Measurements from ENCODE around the gene KRT85.

DNA sequence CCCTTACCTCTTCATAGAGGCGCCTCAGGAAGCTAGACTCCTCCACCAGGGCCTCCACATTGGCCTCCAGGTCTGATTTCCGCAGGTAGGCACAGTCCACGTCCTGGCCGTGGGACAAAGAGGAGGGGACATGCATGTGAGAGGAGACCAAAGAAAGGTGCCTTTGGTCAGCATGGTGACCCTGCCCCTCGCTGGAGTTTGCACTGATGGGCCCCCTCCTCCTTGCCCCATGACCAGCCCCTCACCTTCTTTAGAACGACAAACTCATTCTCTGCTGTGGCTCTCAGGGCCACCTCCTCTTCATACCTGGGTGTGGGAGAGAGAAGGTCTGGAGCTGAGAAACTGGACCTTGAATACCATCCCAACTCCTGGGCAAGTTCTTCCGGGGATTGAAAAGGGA, 3.2 kb downstream of the KRT85 start:
- no peak for TF ChIP-seq FOXA3 (CRISPR knock-in tag; IDR thresholded peaks at IDR 0.05)
- TF ChIP-seq ZNF274 (CRISPR knock-in tag; IDR thresholded peaks at IDR 0.05) = no peak
- TF ChIP-seq, protein P1, sequence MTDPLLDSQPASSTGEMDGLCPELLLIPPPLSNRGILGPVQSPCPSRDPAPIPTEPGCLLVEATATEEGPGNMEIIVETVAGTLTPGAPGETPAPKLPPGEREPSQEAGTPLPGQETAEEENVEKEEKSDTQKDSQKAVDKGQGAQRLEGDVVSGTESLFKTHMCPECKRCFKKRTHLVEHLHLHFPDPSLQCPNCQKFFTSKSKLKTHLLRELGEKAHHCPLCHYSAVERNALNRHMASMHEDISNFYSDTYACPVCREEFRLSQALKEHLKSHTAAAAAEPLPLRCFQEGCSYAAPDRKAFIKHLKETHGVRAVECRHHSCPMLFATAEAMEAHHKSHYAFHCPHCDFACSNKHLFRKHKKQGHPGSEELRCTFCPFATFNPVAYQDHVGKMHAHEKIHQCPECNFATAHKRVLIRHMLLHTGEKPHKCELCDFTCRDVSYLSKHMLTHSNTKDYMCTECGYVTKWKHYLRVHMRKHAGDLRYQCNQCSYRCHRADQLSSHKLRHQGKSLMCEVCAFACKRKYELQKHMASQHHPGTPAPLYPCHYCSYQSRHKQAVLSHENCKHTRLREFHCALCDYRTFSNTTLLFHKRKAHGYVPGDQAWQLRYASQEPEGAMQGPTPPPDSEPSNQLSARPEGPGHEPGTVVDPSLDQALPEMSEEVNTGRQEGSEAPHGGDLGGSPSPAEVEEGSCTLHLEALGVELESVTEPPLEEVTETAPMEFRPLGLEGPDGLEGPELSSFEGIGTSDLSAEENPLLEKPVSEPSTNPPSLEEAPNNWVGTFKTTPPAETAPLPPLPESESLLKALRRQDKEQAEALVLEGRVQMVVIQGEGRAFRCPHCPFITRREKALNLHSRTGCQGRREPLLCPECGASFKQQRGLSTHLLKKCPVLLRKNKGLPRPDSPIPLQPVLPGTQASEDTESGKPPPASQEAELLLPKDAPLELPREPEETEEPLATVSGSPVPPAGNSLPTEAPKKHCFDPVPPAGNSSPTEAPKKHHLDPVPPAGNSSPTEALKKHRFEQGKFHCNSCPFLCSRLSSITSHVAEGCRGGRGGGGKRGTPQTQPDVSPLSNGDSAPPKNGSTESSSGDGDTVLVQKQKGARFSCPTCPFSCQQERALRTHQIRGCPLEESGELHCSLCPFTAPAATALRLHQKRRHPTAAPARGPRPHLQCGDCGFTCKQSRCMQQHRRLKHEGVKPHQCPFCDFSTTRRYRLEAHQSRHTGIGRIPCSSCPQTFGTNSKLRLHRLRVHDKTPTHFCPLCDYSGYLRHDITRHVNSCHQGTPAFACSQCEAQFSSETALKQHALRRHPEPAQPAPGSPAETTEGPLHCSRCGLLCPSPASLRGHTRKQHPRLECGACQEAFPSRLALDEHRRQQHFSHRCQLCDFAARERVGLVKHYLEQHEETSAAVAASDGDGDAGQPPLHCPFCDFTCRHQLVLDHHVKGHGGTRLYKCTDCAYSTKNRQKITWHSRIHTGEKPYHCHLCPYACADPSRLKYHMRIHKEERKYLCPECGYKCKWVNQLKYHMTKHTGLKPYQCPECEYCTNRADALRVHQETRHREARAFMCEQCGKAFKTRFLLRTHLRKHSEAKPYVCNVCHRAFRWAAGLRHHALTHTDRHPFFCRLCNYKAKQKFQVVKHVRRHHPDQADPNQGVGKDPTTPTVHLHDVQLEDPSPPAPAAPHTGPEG (CRISPR knock-in tag; IDR thresholded peaks at IDR 0.05) = no peak
- no peak for TF ChIP-seq ZBTB7A (CRISPR knock-in tag; IDR thresholded peaks at IDR 0.05)
- TF ChIP-seq, protein P2, sequence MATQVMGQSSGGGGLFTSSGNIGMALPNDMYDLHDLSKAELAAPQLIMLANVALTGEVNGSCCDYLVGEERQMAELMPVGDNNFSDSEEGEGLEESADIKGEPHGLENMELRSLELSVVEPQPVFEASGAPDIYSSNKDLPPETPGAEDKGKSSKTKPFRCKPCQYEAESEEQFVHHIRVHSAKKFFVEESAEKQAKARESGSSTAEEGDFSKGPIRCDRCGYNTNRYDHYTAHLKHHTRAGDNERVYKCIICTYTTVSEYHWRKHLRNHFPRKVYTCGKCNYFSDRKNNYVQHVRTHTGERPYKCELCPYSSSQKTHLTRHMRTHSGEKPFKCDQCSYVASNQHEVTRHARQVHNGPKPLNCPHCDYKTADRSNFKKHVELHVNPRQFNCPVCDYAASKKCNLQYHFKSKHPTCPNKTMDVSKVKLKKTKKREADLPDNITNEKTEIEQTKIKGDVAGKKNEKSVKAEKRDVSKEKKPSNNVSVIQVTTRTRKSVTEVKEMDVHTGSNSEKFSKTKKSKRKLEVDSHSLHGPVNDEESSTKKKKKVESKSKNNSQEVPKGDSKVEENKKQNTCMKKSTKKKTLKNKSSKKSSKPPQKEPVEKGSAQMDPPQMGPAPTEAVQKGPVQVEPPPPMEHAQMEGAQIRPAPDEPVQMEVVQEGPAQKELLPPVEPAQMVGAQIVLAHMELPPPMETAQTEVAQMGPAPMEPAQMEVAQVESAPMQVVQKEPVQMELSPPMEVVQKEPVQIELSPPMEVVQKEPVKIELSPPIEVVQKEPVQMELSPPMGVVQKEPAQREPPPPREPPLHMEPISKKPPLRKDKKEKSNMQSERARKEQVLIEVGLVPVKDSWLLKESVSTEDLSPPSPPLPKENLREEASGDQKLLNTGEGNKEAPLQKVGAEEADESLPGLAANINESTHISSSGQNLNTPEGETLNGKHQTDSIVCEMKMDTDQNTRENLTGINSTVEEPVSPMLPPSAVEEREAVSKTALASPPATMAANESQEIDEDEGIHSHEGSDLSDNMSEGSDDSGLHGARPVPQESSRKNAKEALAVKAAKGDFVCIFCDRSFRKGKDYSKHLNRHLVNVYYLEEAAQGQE (IDR thresholded peaks at IDR 0.05; ENCODE audit: borderline replicate concordance in 1 of 2, low read depth in 1 of 2, low read length in 2 of 2) = no peak
- TF ChIP-seq, protein P3, sequence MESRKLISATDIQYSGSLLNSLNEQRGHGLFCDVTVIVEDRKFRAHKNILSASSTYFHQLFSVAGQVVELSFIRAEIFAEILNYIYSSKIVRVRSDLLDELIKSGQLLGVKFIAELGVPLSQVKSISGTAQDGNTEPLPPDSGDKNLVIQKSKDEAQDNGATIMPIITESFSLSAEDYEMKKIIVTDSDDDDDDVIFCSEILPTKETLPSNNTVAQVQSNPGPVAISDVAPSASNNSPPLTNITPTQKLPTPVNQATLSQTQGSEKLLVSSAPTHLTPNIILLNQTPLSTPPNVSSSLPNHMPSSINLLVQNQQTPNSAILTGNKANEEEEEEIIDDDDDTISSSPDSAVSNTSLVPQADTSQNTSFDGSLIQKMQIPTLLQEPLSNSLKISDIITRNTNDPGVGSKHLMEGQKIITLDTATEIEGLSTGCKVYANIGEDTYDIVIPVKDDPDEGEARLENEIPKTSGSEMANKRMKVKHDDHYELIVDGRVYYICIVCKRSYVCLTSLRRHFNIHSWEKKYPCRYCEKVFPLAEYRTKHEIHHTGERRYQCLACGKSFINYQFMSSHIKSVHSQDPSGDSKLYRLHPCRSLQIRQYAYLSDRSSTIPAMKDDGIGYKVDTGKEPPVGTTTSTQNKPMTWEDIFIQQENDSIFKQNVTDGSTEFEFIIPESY (CRISPR knock-in tag; IDR thresholded peaks at IDR 0.05) = no peak
- no peak for TF ChIP-seq U2AF1 (optimal IDR thresholded peaks at IDR 0.05; ENCODE audit: low read depth, low read length)
- TF ChIP-seq, protein P4, sequence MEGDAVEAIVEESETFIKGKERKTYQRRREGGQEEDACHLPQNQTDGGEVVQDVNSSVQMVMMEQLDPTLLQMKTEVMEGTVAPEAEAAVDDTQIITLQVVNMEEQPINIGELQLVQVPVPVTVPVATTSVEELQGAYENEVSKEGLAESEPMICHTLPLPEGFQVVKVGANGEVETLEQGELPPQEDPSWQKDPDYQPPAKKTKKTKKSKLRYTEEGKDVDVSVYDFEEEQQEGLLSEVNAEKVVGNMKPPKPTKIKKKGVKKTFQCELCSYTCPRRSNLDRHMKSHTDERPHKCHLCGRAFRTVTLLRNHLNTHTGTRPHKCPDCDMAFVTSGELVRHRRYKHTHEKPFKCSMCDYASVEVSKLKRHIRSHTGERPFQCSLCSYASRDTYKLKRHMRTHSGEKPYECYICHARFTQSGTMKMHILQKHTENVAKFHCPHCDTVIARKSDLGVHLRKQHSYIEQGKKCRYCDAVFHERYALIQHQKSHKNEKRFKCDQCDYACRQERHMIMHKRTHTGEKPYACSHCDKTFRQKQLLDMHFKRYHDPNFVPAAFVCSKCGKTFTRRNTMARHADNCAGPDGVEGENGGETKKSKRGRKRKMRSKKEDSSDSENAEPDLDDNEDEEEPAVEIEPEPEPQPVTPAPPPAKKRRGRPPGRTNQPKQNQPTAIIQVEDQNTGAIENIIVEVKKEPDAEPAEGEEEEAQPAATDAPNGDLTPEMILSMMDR (CRISPR knock-in tag; IDR thresholded peaks at IDR 0.05) = no peak
- TF ChIP-seq KAT2B (IDR thresholded peaks at IDR 0.05; ENCODE audit: borderline replicate concordance, low read depth, low read length) = no peak
- TF ChIP-seq ZNF841 (CRISPR knock-in tag; IDR thresholded peaks at IDR 0.05; ENCODE audit: borderline replicate concordance) = no peak
- TF ChIP-seq, protein P5, sequence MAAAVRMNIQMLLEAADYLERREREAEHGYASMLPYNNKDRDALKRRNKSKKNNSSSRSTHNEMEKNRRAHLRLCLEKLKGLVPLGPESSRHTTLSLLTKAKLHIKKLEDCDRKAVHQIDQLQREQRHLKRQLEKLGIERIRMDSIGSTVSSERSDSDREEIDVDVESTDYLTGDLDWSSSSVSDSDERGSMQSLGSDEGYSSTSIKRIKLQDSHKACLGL (CRISPR knock-in tag; IDR thresholded peaks at IDR 0.05) = no peak
- TF ChIP-seq EZH2 (conservative IDR thresholded peaks at IDR 0.05; ENCODE audit: low read depth, low read length) = no peak
- no peak for TF ChIP-seq HDAC6 (IDR thresholded peaks at IDR 0.05; ENCODE audit: low read depth, low read length)
